Lower lobe of right lung (tissue), 2 donors: ENCODE measurements around the gene SMAD2. TPM values are rescaled to one million over a fixed set of nuclear protein-coding genes. Genes with fewer than 3 reads are reported as not detected.

Experiments used
- ATAC-seq, 2 donors: fragments of 200-7000 bp; cut with Tn5 transposase; one replicate each; pipeline ENCODE4 v1.9.1; 2020 to 2022; ENCODE audit warnings: mild to moderate bottlenecking in 2 of 2, moderate library complexity in 2 of 2
- DNase-seq: peaks from one replicate; pipeline ENCODE4 v3.0.0-alpha.2; 2020
- H3K27ac ChIP-seq: fragments of 200-600 bp; one replicate; pipeline ENCODE4 v1.8.0; 2022
- H3K27me3 ChIP-seq: fragments of 200-600 bp; one replicate; pipeline ENCODE4 v1.8.0; 2022; ENCODE audit warnings: low read depth
- H3K36me3 ChIP-seq: fragments of 200-600 bp; one replicate; pipeline ENCODE4 v1.8.0; 2022; ENCODE audit warnings: mild to moderate bottlenecking
- H3K4me1 ChIP-seq: fragments of 200-600 bp; one replicate; pipeline ENCODE4 v1.8.0; 2022
- H3K4me3 ChIP-seq: fragments of 200-600 bp; one replicate; pipeline ENCODE4 v1.8.0; 2022; ENCODE audit warnings: mild to moderate bottlenecking
- H3K9me3 ChIP-seq: fragments of 200-600 bp; one replicate; pipeline ENCODE4 v1.8.0; 2022
- CTCF ChIP-seq: fragments of 200-600 bp; IDR thresholded peaks from one replicate; pipeline ENCODE4 v1.8.0; 2022; ENCODE audit warnings: antibody characterized with exemption, mild to moderate bottlenecking
- intact Hi-C: fragments of 100-400 bp; cut with DNase I; formaldehyde crosslinking; loops from one replicate; pipeline ENCODE4 v1.11.0; 2022
- total RNA-seq: library from RNA; stranded (reverse); fragmentation: NEBNext Ultra II Directional; extraction: Animal tissue kit (Norgen Biotek cat#: 25700); gene quantifications from one replicate; pipeline ENCODE4 v1.2.1, GENCODE V29; 2021
- donor health status: DM: no; HTN: yes; CAD: no; lungs with severe emphysema.

Gene SMAD2
- total RNA-seq, 1 donor from 2014 or later = 161 TPM

GRCh38 chr18:47844828-47845498 lies 85.5 kb downstream of the SMAD2 start:
- H3K27me3 ChIP-seq = no peaks in the 10 kb centered on the region
- DNase-seq (no peak), ATAC-seq (no peak)
- H3K36me3 ChIP-seq = peaks cover 81% of the 10 kb centered on the region
- no peaks in the 10 kb centered on the region for H3K9me3 ChIP-seq
- no peak overlapping the region for H3K27ac ChIP-seq
- H3K4me1 ChIP-seq = no peaks in the 10 kb centered on the region
- H3K4me3 ChIP-seq = no peak overlapping the region
- no peak for TF ChIP-seq CTCF
- intact Hi-C loops = no loop called here

- peaks cover 86% of the 10 kb centered on the region for H3K36me3 ChIP-seq
- H3K9me3 ChIP-seq = no peaks in the 10 kb centered on the region
- no peak for TF ChIP-seq CTCF
- H3K4me3 ChIP-seq = no peak overlapping the region
- no peaks in the 10 kb centered on the region for H3K4me1 ChIP-seq
- DNase-seq (no peak), ATAC-seq (no peak)
- H3K27ac ChIP-seq = no peak overlapping the region
- intact Hi-C loops = no loop called here
- no peaks in the 10 kb centered on the region for H3K27me3 ChIP-seq
These were observed 87.6 kb downstream of the SMAD2 start for GRCh38 chr18:47842836-47843235.

DNA sequence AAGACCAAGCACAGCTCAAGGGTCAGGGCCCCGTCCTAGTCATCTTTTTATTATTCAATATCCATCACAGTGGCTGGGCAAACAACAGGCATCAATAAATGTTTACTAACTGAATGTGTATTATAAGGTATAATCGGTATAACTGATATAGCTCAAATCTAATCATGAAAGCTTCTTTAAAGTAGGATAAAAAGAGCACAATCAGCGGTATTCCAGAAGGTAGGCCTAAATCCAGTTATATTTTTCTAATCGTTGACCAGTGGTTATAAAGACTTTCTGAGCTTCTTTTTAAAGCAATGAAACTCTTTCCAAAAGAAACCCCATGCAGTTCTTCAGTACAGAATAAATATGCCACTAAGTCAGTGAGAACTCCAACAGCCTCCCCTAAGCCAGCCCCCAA lies 92.1 kb downstream of the SMAD2 start:
- Histone ChIP-seq H3K4me3 (no peak overlapping the region), H3K9me3 (no peaks in the 10 kb centered on the region), H3K4me1 (no peaks in the 10 kb centered on the region), H3K27ac (no peak overlapping the region), H3K27me3 (no peaks in the 10 kb centered on the region), H3K36me3 (peaks cover 61% of the 10 kb centered on the region)
- intact Hi-C loops = no loop called here
- DNase-seq (no peak), ATAC-seq (no peak)
- no peak for TF ChIP-seq CTCF

DNA sequence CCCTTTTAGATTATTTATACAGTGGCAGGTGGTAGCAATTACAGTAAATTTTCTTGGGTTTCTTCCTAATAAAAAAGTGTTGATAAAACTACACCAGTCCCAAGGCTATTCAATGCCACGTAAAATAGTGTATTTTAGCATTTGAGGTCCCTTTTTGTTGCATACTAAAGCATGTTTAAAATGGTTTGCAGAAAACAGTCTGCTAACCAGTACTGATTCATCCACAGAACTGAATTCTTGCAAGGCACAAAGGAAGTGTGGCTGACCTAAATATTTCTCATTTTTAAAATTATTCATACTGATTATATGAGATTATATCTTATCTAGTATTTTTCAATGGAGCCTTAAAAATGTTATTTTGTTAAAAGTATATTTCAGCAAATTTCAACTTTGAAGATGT lies 98.1 kb downstream of the SMAD2 start:
- Histone ChIP-seq H3K36me3 (peaks cover 19% of the 10 kb centered on the region), H3K27ac (no peak overlapping the region), H3K27me3 (no peaks in the 10 kb centered on the region), H3K9me3 (no peaks in the 10 kb centered on the region), H3K4me3 (no peak overlapping the region), H3K4me1 (no peaks in the 10 kb centered on the region)
- no peak for DNase-seq
- TF ChIP-seq CTCF = no peak
- ATAC-seq = no peak
- intact Hi-C loops = no loop called here

- Histone ChIP-seq H3K9me3 (no peaks in the 10 kb centered on the region), H3K36me3 (peaks cover 12% of the 10 kb centered on the region), H3K4me1 (no peaks in the 10 kb centered on the region), H3K4me3 (no peak overlapping the region), H3K27ac (no peak overlapping the region), H3K27me3 (no peaks in the 10 kb centered on the region)
- intact Hi-C loops = no loop called here
- ATAC-seq (no peak), DNase-seq (no peak)
- TF ChIP-seq CTCF = no peak
These were observed 99.1 kb downstream of the SMAD2 start for GRCh38 chr18:47831351-47831750.
